GM21367 (cell line): ENCODE measurements around the gene RAB3A.
A peak's percentile ranks its signal among the peaks of the same experiment; 100 is the strongest.

ENCODE experiments used
- ATAC-seq: cut with Tn5 transposase; IDR thresholded peaks from one replicate; pipeline ENCODE4 v1.9.1; 2021; ENCODE audit not compliant: unreplicated experiment

RAB3A gene

GRCh38 chr19:18203863-18204393 lies at the start of gene RAB3A:
Gene RAB3A, minus strand, starts transcription at chr19:18204042. Its CDS starts 1,302 bp downstream, at chr19:18202740.
- peak; percentile 85 for ATAC-seq

- no peak for ATAC-seq
These were observed 49.3 kb upstream of the RAB3A start for GRCh38 chr19:18253130-18253529.

GRCh38 chr19:18252370-18252717 lies 48.5 kb upstream of the RAB3A start:
- no peak for ATAC-seq

GRCh38 chr19:18251587-18252369 lies 47.9 kb upstream of the RAB3A start:
- no peak for ATAC-seq

GRCh38 chr19:18249834-18250233 lies 46.0 kb upstream of the RAB3A start:
- ATAC-seq = no peak

- ATAC-seq = no peak
These were observed 41.5 kb upstream of the RAB3A start for GRCh38 chr19:18245297-18245696.

- ATAC-seq = no peak
These were observed 35.5 kb upstream of the RAB3A start for GRCh38 chr19:18239303-18239702.

GRCh38 chr19:18234194-18234593 lies 30.4 kb upstream of the RAB3A start:
- ATAC-seq = no peak

GRCh38 chr19:18233224-18233825 lies 29.5 kb upstream of the RAB3A start:
- no peak for ATAC-seq

- no peak for ATAC-seq
These were observed 28.8 kb upstream of the RAB3A start for GRCh38 chr19:18232540-18233223.

- ATAC-seq = no peak
These were observed 27.9 kb upstream of the RAB3A start for GRCh38 chr19:18231775-18232174.

- ATAC-seq = no peak
These were observed 27.3 kb upstream of the RAB3A start for GRCh38 chr19:18230941-18231734.

- no peak for ATAC-seq
These were observed 26.1 kb upstream of the RAB3A start for GRCh38 chr19:18229915-18230314.

GRCh38 chr19:18229474-18229873 lies 25.6 kb upstream of the RAB3A start:
- ATAC-seq = no peak

GRCh38 chr19:18227781-18228271 lies 24.0 kb upstream of the RAB3A start:
- ATAC-seq = no peak

GRCh38 chr19:18226956-18227780 lies 23.3 kb upstream of the RAB3A start:
- ATAC-seq = no peak

- ATAC-seq = no peak
These were observed 22.0 kb upstream of the RAB3A start, which contains the start of gene PDE4C for GRCh38 chr19:18225702-18226468. Gene PDE4C, minus strand, starts transcription at chr19:18226438. Its CDS starts 23 bp downstream, at chr19:18226415.

GRCh38 chr19:18225355-18225701 lies 21.5 kb upstream of the RAB3A start:
- ATAC-seq = no peak
